ENCODE data around the gene KIR2DL3.
"Not testable (repeated sequence)": the region's sequence is repeated elsewhere in the genome, so short reads cannot be mapped to it uniquely, and the experiment has no call there.

KIR2DL3 gene

GRCh38 chr19:54747614-54748322, 9.5 kb downstream of the KIR2DL3 start:
- not testable (repeated sequence) for DNase-seq

DNA sequence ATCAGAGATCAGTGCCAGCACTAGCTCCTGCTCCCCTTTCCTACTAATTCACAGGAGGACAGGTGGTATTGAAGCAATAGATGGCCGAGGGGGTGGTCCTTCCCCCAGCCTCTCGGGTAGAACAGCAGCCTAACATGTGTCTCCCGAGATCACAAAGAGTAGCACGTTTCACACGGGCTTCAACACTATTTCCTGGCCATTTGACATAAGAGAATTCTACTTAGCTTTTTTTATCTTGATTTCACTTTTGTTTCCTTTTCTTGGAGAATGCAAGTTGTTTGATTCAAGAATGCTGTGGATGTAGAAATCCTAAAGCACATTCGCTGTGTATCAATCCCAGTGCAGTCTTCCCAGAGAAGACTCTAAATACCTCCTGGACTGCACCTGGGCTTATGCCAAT, 12.0 kb downstream of the KIR2DL3 start:
- DNase-seq = not testable (repeated sequence)

GRCh38 chr19:54756204-54757110, 18.1 kb downstream of the KIR2DL3 start:
- DNase-seq = not testable (repeated sequence)

DNA sequence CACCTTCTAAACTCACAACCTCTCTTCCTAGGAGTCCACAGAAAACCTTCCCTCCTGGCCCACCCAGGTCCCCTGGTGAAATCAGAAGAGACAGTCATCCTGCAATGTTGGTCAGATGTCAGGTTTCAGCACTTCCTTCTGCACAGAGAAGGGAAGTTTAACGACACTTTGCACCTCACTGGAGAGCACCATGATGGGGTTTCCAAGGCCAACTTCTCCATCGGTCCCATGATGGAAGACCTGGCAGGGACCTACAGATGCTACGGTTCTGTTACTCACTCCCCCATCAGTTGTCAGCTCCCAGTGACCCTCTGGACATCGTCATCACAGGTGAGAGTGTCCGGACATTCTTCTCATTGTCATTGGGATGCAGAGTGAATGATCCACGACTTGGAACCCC, 20.3 kb downstream of the KIR2DL3 start:
- DNase-seq = not testable (repeated sequence)

- not testable (repeated sequence) for DNase-seq
These were observed 25.9 kb downstream of the KIR2DL3 start for GRCh38 chr19:54764219-54764618.

DNA sequence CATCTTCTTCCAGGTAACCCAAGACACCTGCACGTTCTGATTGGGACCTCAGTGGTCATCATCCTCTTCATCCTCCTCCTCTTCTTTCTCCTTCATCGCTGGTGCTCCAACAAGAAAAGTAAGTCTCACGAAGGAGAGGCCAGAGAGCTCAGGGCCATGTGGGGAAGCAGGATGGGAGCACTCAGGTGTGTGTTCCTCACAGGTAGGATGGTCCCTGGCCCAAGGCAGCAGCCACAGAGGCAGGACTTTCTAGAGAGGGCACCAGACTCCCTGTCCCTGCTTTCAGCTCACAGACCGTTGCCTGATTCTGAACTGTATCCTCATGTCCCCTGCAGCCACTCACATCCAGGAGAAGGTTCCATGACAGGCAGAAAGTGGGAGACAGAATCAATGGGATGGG, 28.2 kb downstream of the KIR2DL3 start:
- DNase-seq = not testable (repeated sequence)

- DNase-seq = not testable (repeated sequence)
These were observed 31.3 kb downstream of the KIR2DL3 start, which contains the start of gene KIR2DL1 for GRCh38 chr19:54769646-54770045. KIR2DL1 (plus strand) TSS chr19:54769793; CDS start chr19:54769851, 58 bp downstream.

GRCh38 chr19:54770511-54770910, 32.2 kb downstream of the KIR2DL3 start:
- DNase-seq = not testable (repeated sequence)

- not testable (repeated sequence) for DNase-seq
These were observed 33.0 kb downstream of the KIR2DL3 start for GRCh38 chr19:54771018-54771960.

- DNase-seq = not testable (repeated sequence)
These were observed 34.4 kb downstream of the KIR2DL3 start for GRCh38 chr19:54772666-54773065.

DNA sequence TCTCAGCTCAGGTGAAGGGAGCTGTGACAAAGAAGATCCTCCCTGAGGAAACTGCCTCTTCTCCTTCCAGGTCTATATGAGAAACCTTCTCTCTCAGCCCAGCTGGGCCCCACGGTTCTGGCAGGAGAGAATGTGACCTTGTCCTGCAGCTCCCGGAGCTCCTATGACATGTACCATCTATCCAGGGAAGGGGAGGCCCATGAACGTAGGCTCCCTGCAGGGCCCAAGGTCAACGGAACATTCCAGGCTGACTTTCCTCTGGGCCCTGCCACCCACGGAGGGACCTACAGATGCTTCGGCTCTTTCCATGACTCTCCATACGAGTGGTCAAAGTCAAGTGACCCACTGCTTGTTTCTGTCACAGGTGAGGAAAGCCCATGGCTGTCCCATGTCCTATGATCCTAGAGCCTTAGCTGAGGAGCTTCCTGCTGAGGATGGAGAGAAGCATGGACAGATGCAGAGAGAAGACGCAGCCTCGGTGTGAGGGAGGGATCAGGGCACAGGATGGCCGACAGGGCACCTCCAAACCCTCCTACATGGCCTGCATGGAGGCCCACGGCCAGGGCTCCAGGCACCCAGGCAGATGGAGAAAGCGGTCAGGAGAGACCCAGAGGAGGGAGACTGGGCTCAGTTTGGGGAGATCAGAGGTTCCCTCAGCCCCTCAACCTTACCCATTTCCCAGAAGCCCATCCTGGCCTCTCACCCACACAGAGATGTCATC, 36.9 kb downstream of the KIR2DL3 start:
- DNase-seq = not testable (repeated sequence)

GRCh38 chr19:54775830-54776229, 37.5 kb downstream of the KIR2DL3 start:
- not testable (repeated sequence) for DNase-seq

DNA sequence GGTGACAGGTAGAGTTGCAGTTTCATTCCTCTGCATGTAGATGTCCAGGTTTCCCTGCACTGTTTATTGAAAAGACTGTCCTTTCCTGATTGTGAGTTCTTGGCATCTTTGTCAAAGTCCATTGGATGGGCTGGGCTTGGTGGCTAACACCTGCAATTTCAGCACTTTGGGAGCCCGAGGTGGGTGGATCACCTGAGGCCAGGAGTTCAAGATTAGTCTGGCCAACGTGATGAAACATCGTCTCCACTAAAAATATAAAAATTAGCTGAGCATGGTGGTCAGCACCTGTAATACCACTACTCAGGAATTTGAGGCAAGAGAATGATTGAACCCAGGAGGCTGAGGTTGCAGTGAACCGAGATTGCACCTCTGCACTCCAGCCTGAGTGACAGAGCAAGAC, 39.5 kb downstream of the KIR2DL3 start:
- not testable (repeated sequence) for DNase-seq

DNA sequence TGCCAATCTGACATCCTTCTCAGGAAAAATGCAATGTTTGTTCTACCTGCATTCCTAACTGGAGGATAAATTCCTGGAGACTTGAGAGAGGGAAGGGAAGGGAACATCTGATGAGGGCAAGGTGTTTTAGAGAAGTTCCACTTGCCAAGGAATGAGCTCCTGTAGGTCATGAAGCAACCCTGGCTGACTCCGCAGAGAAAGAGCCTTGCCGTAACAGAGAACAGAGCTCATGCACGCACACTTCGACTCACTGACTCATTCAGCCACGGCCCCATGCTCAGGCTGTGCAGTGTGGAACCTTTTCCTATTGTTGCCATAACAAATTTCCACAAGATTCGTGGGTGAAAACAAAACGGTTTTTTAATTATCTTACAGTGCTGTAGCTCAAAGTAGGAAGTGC, 40.6 kb downstream of the KIR2DL3 start:
- not testable (repeated sequence) for DNase-seq

GRCh38 chr19:54782916-54783315, 44.6 kb downstream of the KIR2DL3 start:
- not testable (repeated sequence) for DNase-seq

- DNase-seq = not testable (repeated sequence)
These were observed 47.9 kb downstream of the KIR2DL3 start for GRCh38 chr19:54786091-54786723.

DNA sequence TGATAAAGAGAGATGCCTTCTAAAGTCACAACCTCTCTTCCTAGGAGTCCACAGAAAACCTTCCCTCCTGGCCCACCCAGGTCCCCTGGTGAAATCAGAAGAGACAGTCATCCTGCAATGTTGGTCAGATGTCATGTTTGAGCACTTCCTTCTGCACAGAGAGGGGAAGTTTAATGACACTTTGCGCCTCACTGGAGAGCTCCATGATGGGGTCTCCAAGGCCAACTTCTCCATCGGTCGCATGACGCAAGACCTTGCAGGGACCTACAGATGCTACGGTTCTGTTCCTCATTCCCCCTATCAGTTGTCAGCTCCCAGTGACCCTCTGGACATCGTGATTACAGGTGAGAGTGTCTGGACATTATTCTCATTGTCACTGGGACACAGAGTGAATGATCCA, 49.8 kb downstream of the KIR2DL3 start:
- DNase-seq = not testable (repeated sequence)

DNA sequence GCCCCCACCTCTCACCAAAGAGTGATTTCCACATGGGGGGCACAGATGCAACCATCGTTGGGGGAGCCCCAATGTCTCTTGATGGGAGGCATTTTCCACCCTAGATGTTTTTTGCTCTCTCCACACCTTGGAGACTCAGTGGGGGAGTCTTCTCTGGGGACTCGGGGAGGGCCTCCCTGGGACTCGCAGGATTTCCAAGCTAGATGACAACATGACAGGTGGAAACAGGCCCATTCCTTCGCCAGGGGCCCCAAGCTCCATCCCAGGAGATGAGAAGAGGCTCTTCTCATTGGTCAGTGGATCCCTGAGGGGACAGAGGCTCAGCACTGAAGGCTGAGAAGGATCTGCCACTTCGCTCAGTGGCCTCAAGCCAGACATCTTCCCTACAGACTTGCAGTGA, 52.4 kb downstream of the KIR2DL3 start:
- no peak for DNase-seq

DNA sequence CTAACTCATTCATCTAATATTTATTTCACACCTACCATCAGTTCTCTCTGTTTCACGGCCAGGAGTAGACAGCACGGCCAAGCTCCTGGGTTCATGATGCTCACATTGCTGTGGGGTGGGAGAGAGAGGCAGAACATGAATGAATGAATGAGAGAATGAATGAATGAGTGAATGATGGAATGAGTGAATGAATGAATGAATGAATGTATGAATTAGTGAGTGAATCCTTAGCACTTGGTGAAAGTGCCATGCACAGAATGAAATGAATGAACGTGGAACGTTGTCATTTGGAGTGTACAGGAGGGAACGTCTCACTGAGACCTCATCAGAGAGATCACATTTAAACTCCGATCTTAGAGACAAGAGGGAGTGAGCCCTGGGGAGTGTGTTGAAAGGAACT, 53.2 kb downstream of the KIR2DL3 start:
- no peak for DNase-seq

- DNase-seq = no peak
These were observed 54.5 kb downstream of the KIR2DL3 start for GRCh38 chr19:54792814-54793213.

DNA sequence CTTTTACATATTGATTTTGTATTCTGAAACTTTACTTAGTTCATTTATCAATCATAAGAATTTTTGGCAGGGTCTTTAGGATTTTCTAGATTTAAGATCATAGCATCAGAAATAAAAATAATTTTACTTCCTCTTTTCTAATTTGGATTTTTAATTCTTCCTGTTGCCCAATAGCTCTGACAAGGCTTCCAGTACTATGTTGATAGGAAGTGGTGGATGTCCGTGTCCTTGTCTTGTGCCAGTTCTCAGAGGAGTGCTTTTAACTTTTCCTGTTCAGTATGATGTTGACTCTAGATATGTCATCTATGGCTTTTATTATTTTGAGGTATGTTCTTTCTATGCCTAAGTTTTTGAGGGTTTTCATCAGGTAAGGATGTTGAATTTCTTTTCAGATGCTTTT, 57.4 kb downstream of the KIR2DL3 start:
- DNase-seq = no peak

Measured in fibroblast of skin of right biceps (primary cell).